Transverse colon (tissue), 3 donors: ENCODE measurements around the gene PPP1R14D.

ENCODE experiments used
- EP300 ChIP-seq: sonication (generic); formaldehyde crosslinking; IDR thresholded peaks from one replicate; pipeline ENCODE4 v1.6.1; 2017; ENCODE audit warnings: antibody characterized with exemption, low read depth
- POLR2A ChIP-seq: fragments of 450-650 bp; IDR thresholded peaks from one replicate; pipeline ENCODE4 v1.6.1; 2016; ENCODE audit warnings: antibody characterized with exemption, mild to moderate bottlenecking, moderate library complexity
- TF ChIP-seq, protein P1 (sequence below), 5 experiments: fragments of 200-600 bp in 3 of 5; fragments of 450-650 bp in 2 of 5; sonication (generic) in 3 of 5; IDR thresholded peaks; 1 replicate in 2 of 5; 2 replicates in 3 of 5; pipeline ENCODE4 v1.5.1; 2016 to 2017; ENCODE audit warnings: antibody characterized with exemption in 5 of 5, inconsistent platforms in 3 of 5, mild to moderate bottlenecking in 2 of 5, moderate library complexity in 1 of 5

DNA sequence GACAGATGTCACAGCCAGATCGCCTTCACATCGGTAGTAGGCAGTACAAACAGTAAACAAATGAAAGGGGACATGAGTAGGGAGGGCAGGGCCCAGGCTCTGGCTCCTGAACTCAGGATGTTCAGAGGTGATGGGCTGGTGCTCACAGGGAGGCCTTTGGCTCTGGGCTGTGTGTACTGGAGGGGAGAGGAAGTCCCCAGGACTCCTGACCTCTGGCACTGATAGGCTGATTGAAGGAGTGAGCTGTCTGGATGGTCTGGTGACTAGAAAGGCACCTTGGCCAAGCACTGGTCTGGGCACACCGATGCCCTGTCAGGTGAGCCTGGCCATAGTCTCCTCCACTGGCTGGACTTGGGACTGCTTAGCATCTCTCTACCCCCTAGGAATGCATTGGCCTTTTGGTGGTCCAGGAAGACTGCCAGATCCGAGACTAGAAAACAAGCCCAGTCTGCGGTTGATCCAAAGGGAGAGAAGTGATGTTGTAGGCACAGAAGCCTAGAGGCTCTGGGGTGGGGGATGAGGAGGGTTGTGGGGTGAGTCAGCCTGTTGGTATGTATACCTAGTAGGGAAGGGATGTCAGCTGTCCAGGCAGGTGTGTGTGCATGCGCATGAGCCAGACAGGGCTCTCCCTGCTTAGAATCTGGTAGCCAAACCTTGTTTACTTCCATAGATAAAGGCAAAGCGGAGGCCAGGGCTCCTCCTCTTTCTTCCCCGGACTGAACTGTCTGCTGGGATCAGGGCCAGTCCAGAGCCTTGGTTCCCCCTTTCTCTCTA is 17.2 kb upstream of the PPP1R14D start:
- TF ChIP-seq, protein P1, sequence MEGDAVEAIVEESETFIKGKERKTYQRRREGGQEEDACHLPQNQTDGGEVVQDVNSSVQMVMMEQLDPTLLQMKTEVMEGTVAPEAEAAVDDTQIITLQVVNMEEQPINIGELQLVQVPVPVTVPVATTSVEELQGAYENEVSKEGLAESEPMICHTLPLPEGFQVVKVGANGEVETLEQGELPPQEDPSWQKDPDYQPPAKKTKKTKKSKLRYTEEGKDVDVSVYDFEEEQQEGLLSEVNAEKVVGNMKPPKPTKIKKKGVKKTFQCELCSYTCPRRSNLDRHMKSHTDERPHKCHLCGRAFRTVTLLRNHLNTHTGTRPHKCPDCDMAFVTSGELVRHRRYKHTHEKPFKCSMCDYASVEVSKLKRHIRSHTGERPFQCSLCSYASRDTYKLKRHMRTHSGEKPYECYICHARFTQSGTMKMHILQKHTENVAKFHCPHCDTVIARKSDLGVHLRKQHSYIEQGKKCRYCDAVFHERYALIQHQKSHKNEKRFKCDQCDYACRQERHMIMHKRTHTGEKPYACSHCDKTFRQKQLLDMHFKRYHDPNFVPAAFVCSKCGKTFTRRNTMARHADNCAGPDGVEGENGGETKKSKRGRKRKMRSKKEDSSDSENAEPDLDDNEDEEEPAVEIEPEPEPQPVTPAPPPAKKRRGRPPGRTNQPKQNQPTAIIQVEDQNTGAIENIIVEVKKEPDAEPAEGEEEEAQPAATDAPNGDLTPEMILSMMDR (IDR thresholded peaks at IDR 0.05): no peak
- TF ChIP-seq EP300: no peak
- TF ChIP-seq POLR2A: peak; percentile 93
